Adrenal gland (tissue), 12 donors: ENCODE results near the gene MRC2. TPM values are rescaled to one million over a fixed set of nuclear protein-coding genes. Genes with fewer than 3 reads are reported as not detected.
"Not testable (repeated sequence)": the region's sequence is repeated elsewhere in the genome, so short reads cannot be mapped to it uniquely, and the experiment has no call there.

Experiments
- DNase-seq, 7 donors: peaks; one replicate each; pipeline ENCODE4 v3.0.0-alpha.2; 2019 to 2020
- H3K27ac ChIP-seq, 5 donors: fragments of 200-600 bp; sonication (generic) in 4 of 5; 1 replicate in 3 of 5; 2 replicates in 2 of 5; pipeline versions ENCODE4 v1.5.1 to v1.8.0; 2016 to 2020; ENCODE audit warnings: mild to moderate bottlenecking in 1 of 5
- H3K27me3 ChIP-seq: fragments of 200-600 bp; 2 replicates; pipeline ENCODE4 v1.8.0; 2021
- H3K36me3 ChIP-seq, 2 donors: fragments of 200-600 bp; replicated peaks in 1 of 2; 1 replicate in 1 of 2; 2 replicates in 1 of 2; pipeline versions ENCODE4 v1.5.1 to v1.8.0; 2018 to 2022
- H3K4me1 ChIP-seq, 2 donors: fragments of 200-600 bp; replicated peaks in 1 of 2; 1 replicate in 1 of 2; 2 replicates in 1 of 2; pipeline versions ENCODE4 v1.5.1 to v1.8.0; 2018 to 2021
- H3K4me3 ChIP-seq, 4 donors: fragments of 200-600 bp; sonication (generic) in 3 of 4; one replicate each; pipeline ENCODE4 v1.5.1; 2016 to 2018
- H3K9me3 ChIP-seq, 3 donors: fragments of 200-600 bp; sonication (generic) in 1 of 3; replicated peaks in 1 of 3; 1 replicate in 2 of 3; 2 replicates in 1 of 3; pipeline versions ENCODE4 v1.5.1 to v1.8.0; 2016 to 2021
- CTCF ChIP-seq, 6 experiments: fragments of 450-650 bp in 4 of 6; fragments of 200-600 bp in 2 of 6; sonication (generic) in 1 of 6; IDR thresholded peaks; 1 replicate in 5 of 6; 2 replicates in 1 of 6; pipeline versions ENCODE4 v1.5.1 to v1.8.0; 2016 to 2021; ENCODE audit warnings: antibody characterized with exemption in 6 of 6, mild to moderate bottlenecking in 2 of 6, moderate library complexity in 1 of 6
- POLR2A ChIP-seq, 2 donors: fragments of 450-650 bp; IDR thresholded peaks; one replicate each; pipeline ENCODE4 v1.6.1; 2017; ENCODE audit warnings: antibody characterized with exemption in 2 of 2, mild to moderate bottlenecking in 2 of 2, moderate library complexity in 1 of 2
- WGBS, 4 donors: extraction: QIAGEN DNeasy Blood & Tissue Kit in 2 of 4; methylation state at CpG; one replicate each; pipeline versions ENCODE4 v1.1.5 to v1.1.7; 2013 to 2017; 5-methylcytosine and 5-hydroxymethylcytosine counted together
- intact Hi-C, 2 donors: fragments of 100-400 bp; cut with DNase I; formaldehyde crosslinking; loops; one replicate each; pipeline versions ENCODE4 v1.14.1 to v1.15.0; 2022 to 2023
- polyA plus RNA-seq, 3 donors: library from polyadenylated mRNA; stranded (reverse); fragments of 200-250 nt in 2 of 3; fragments of 350-450 nt in 1 of 3; fragmentation: Illumina TruSeq in 1 of 3; extraction: RNeasy Lipid Tissue Mini Kit (QIAGEN cat#74804) in 1 of 3; gene quantifications; one replicate each; pipeline ENCODE4 v1.2.3, GENCODE V29; 2013 to 2014
- total RNA-seq, 9 donors: library from RNA; depleted of rRNA in 4 of 9; stranded (reverse); fragments of >200 nt in 4 of 9; fragments of 120-200 nt in 1 of 9; fragmentation: NEBNext Ultra II Directional in 1 of 9; extraction: Animal tissue kit (Norgen Biotek cat#: 25700) in 1 of 9; gene quantifications; one replicate each; pipeline versions ENCODE4 v1.1.0 to v1.2.4, GENCODE V29; 2013 to 2023
- donor health status: healthy with polysubstance abuse.
- donor health status: Bipolar disorder and iron deficiency.
- donor health status: DM: yes; HTN: yes; CAD: no.
- donor health status: DM: no; HTN: no; CAD: no.
- donor health status: DM: no; HTN: no; CAD: no.
- donor health status: DM: yes; HTN: yes; CAD: no.

MRC2 gene
- total and polyA plus RNA-seq, 12 donors, result 5.2 to 68.3 (median 29.6) TPM

DNA sequence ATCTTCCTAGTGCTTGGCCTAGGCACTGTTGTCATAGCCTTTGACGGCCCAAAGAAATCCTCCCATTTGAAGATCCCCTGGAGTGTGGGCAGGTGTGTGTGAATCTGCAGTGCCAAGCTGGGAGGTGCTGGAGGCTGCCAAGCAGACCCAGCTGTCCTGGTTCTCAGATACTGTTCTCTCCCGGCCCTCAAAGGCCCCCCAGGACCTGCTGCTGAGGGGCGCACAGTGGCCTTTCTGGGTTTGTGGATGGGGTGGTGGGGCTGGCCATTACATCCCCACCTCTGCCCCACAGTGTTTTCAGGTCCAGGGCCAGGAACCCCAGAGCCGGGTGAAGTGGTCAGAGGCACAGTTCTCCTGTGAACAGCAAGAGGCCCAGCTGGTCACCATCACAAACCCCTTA is 60.5 kb downstream of the MRC2 start:
- 88 to 95% (median 91%) methylated on average over 3 to 4 of the region's 4 CpGs for WGBS, 4 donors
- no peak for DNase-seq
- no peaks in the 10 kb centered on the region for H3K27me3 ChIP-seq
- no peaks in the 10 kb centered on the region for H3K36me3 ChIP-seq
- H3K4me3 ChIP-seq, result no peak overlapping the region
- H3K27ac ChIP-seq, result no peak overlapping the region
- intact Hi-C loops, result no loop called here
- TF ChIP-seq POLR2A (IDR thresholded peaks at IDR 0.05), result no peak
- no peak for TF ChIP-seq CTCF (IDR thresholded peaks at IDR 0.05)
- no peaks in the 10 kb centered on the region for H3K4me1 ChIP-seq
- H3K9me3 ChIP-seq, result no peaks in the 10 kb centered on the region

- 57 to 73% (median 60%) methylated on average over 7 to 11 of the region's 11 CpGs for WGBS, 4 donors
- Histone ChIP-seq H3K4me1 (no peaks in the 10 kb centered on the region), H3K27ac (no peak overlapping the region), H3K4me3 (no peak overlapping the region), H3K27me3 (no peaks in the 10 kb centered on the region), H3K9me3 (no peaks in the 10 kb centered on the region), H3K36me3 (no peaks in the 10 kb centered on the region)
- intact Hi-C loops, result no loop called here
- peak in 1 of 7 donors; percentile 13 for DNase-seq
- TF ChIP-seq POLR2A (IDR thresholded peaks at IDR 0.05) (no peak), CTCF (IDR thresholded peaks at IDR 0.05) (no peak)
These were observed 61.1 kb downstream of the MRC2 start for GRCh38 chr17:62688398-62689160.

DNA sequence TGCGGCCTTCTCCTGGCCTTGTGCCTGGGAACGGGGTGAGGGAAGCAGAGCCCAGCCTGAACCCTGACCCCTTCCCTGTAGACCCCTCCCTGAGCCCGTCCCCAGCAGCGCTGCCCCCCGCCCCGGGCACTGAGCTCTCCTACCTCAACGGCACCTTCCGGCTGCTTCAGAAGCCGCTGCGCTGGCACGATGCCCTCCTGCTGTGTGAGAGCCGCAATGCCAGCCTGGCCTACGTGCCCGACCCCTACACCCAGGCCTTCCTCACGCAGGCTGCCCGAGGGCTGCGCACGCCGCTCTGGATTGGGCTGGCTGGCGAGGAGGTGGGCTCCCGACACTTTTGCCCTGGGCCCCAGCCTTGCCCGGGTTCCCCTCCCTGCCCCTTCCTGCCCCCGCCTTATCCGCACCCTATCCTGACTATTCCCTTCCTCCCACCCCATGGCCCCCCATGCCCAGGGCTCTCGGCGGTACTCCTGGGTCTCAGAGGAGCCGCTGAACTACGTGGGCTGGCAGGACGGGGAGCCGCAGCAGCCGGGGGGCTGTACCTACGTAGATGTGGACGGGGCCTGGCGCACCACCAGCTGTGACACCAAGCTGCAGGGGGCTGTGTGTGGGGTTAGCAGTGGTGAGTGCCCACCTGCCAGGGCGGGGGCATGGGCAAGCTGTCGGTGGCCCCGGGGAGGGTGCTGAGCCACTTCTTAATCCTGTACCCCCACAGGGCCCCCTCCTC is 62.1 kb downstream of the MRC2 start:
- H3K4me3 ChIP-seq, result no peak overlapping the region
- no peaks in the 10 kb centered on the region for H3K36me3 ChIP-seq
- no peak for TF ChIP-seq CTCF (IDR thresholded peaks at IDR 0.05)
- TF ChIP-seq POLR2A (IDR thresholded peaks at IDR 0.05), result no peak
- intact Hi-C loops, result no loop called here
- DNase-seq, result peak in 1 of 7 donors; percentile 15
- WGBS, 4 donors, result 86 to 91% (median 89%) methylated on average over 22 to 37 of the region's 37 CpGs
- H3K9me3 ChIP-seq, result no peaks in the 10 kb centered on the region
- no peaks in the 10 kb centered on the region for H3K27me3 ChIP-seq
- no peaks in the 10 kb centered on the region for H3K4me1 ChIP-seq
- no peak overlapping the region for H3K27ac ChIP-seq

DNA sequence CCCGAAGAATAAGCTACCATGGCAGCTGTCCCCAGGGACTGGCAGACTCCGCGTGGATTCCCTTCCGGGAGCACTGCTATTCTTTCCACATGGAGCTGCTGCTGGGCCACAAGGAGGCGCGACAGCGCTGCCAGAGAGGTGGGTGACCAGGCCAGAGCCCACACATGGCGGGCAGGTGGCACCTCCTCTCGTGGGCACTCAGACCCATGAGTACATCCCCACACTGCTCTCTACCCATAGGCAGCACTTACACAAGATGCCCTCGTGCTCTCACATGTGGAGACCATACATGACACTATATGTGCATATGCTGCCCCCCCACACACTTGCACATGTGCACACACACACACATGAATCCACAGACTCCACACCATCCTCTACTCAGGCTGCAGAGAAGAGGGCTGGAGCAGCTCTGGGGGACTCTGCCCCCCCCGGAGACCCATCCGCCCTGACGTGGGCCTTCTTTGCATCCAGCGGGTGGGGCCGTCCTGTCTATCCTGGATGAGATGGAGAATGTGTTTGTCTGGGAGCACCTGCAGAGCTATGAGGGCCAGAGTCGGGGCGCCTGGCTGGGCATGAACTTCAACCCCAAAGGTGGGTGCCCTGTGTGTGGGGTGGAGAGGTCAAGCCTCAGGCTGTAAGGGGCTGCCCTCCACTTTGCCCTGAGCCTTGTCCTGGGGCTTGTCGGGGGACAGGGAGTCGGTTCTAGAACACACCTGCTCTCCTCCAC is 62.9 kb downstream of the MRC2 start:
- Histone ChIP-seq H3K4me1 (no peaks in the 10 kb centered on the region), H3K9me3 (no peaks in the 10 kb centered on the region), H3K27ac (no peak overlapping the region), H3K4me3 (no peak overlapping the region), H3K36me3 (no peaks in the 10 kb centered on the region), H3K27me3 (no peaks in the 10 kb centered on the region)
- intact Hi-C loops, result no loop called here
- WGBS, 4 donors, result 88 to 95% (median 92%) methylated on average over 6 to 19 of the region's 19 CpGs
- no peak for DNase-seq
- TF ChIP-seq CTCF (IDR thresholded peaks at IDR 0.05) (no peak), POLR2A (IDR thresholded peaks at IDR 0.05) (no peak)

DNA sequence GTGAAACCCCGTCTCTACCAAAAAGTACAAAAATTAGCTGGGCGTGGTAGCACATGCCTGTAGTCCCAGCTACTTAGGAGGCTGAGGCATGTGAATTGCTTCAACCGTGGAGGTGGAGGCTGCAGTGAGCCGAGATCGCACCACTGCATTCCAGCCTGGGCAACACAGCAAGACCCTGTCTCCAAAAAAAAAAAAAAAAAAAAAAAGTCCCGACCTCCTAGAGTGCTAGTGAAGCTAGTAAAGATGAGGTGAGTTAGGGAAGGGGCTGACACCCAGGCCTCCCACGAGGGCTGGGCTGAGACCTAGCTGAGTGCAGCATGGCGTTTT is 64.1 kb downstream of the MRC2 start:
- H3K4me1 ChIP-seq, H3K27ac ChIP-seq, H3K27me3 ChIP-seq, H3K36me3 ChIP-seq, intact Hi-C loops, H3K4me3 ChIP-seq, DNase-seq, H3K9me3 ChIP-seq: not testable (repeated sequence)
- 78 to 91% (median 86%) methylated on average over 8 of the region's 8 CpGs for WGBS, 4 donors
